Measurements from ENCODE around the gene C2CD2. TPM values are rescaled to one million over a fixed set of nuclear protein-coding genes. Genes with fewer than 3 reads are reported as not detected.

C2CD2 gene
- total RNA-seq, 1 experiment from 2014 or later, result 12.6 TPM

- H3K36me3 ChIP-seq (ENCODE audit: control insufficient read depth, insufficient read depth, low read length), result no peaks in the 10 kb centered on the region
- Mint-ChIP-seq H3K4me3 (ENCODE audit: unreplicated experiment) (no peak overlapping the region), H3K27ac (ENCODE audit: unreplicated experiment) (no peak overlapping the region), H3K9me3 (ENCODE audit: unreplicated experiment) (peaks cover 10% of the 10 kb centered on the region), H3K4me1 (ENCODE audit: low read depth, unreplicated experiment) (no peaks in the 10 kb centered on the region), H3K36me3 (ENCODE audit: insufficient read depth, unreplicated experiment) (no peaks in the 10 kb centered on the region), H3K27me3 (ENCODE audit: insufficient read depth, unreplicated experiment) (no peaks in the 10 kb centered on the region)
- no peak for TF ChIP-seq CTCF (IDR thresholded peaks at IDR 0.05; ENCODE audit: insufficient read depth in 1 of 2, low read depth in 1 of 2, low read length in 1 of 2, severe bottlenecking in 1 of 2, unreplicated experiment in 1 of 2)
- H3K4me1 ChIP-seq, result no peaks in the 10 kb centered on the region
- POLR2A ChIA-PET, result no interaction called here
- H3K4me3 ChIP-seq (ENCODE audit: low read depth, low read length), result no peak overlapping the region
- no peak for DNase-seq
- CTCF ChIA-PET, result interaction anchor here (1.4 kb wide), 1 partner anchor 133 kb away, joined by 4 read pairs; no protein-coding TSS in a partner anchor
- no TSS peak for BruUV-seq (replicated peaks)
- no peaks in the 10 kb centered on the region for H3K27me3 ChIP-seq (replicated peaks; ENCODE audit: control insufficient read depth, insufficient read depth, low read length)
- no peaks in the 10 kb centered on the region; the same call in 1 of the 2 replicates for H3K9me3 ChIP-seq
- intact Hi-C loops (cut with micrococcal nuclease; ENCODE audit: unreplicated experiment), result no loop called here
Observed at GRCh38 chr21:41974752-41975053, 20.9 kb upstream of the C2CD2 start.

DNA sequence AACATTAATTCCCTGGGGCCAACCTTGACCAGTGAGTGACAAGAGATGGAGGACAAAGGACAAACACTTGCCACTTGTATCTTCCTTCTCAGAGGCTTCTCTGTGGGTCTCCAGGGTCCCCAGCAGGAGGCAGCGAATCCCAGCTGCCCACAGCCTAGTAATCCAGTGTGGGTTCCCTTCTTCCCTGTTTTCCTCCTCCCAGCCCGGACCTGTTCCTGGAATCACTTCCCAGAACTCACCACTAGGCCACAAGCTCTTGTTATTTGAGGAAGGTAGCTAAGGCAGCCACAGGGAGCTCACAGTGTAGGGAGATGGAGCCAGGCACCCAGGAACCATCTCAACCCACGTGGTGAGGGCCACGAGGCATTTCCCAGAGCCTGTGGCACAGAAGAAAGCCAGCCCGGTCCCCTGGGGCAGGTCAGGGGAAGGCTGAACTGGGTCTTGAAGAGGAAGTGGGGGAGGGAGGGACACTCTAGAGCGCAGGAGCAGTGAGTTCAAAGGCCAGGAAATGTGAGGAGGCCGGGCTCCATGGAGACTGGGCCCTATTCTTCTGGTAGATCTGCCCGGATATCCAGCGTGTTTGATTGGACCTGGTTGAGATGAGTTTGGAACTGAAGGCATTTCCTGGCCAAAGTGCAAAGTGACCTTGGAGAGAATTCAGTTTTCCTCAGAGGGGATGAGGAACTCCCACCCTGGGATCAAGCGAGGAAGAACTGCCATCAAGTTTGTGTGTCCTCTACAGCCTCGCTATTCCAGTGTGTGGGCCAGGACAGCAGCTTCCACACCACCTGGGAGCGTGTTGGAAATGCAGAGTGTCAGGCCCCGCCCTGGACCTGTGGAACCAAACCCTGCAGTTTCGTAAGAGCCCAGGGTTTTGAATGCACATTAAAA is 20.3 kb upstream of the C2CD2 start:
- ChIA-PET POLR2A (no interaction called here), CTCF (interaction anchor here (0.6 to 1.4 kb wide), 3 partner anchors 26 to 133 kb away, joined by 3 to 4 read pairs (median 4); no protein-coding TSS in a partner anchor)
- no peaks in the 10 kb centered on the region for H3K36me3 Mint-ChIP-seq (ENCODE audit: insufficient read depth, unreplicated experiment)

GRCh38 chr21:41973427-41973831 is 19.6 kb upstream of the C2CD2 start:
- Mint-ChIP-seq H3K4me3 (ENCODE audit: unreplicated experiment) (no peak overlapping the region), H3K36me3 (ENCODE audit: insufficient read depth, unreplicated experiment) (no peaks in the 10 kb centered on the region), H3K4me1 (ENCODE audit: low read depth, unreplicated experiment) (no peaks in the 10 kb centered on the region), H3K27me3 (ENCODE audit: insufficient read depth, unreplicated experiment) (no peaks in the 10 kb centered on the region), H3K27ac (ENCODE audit: unreplicated experiment) (no peak overlapping the region), H3K9me3 (ENCODE audit: unreplicated experiment) (no peaks in the 10 kb centered on the region)
- Histone ChIP-seq H3K9me3 (no peaks in the 10 kb centered on the region), H3K36me3 (ENCODE audit: control insufficient read depth, insufficient read depth, low read length) (no peaks in the 10 kb centered on the region), H3K27me3 (replicated peaks; ENCODE audit: control insufficient read depth, insufficient read depth, low read length) (no peaks in the 10 kb centered on the region), H3K4me1 (no peaks in the 10 kb centered on the region), H3K4me3 (ENCODE audit: low read depth, low read length) (no peak overlapping the region)
- BruUV-seq (replicated peaks), result no TSS peak
- ChIA-PET POLR2A (no interaction called here), CTCF (interaction anchor here (0.7 to 1.4 kb wide), 2 partner anchors 47 to 134 kb away, joined by 3 to 4 read pairs; no protein-coding TSS in a partner anchor)
- intact Hi-C loops (cut with micrococcal nuclease; ENCODE audit: unreplicated experiment), result no loop called here
- TF ChIP-seq CTCF (IDR thresholded peaks at IDR 0.05; ENCODE audit: insufficient read depth in 1 of 2, low read depth in 1 of 2, low read length in 1 of 2, severe bottlenecking in 1 of 2, unreplicated experiment in 1 of 2), result no peak
- DNase-seq, result no peak

More for the DNA sequence above, 20.3 kb upstream of the C2CD2 start:
- Mint-ChIP-seq H3K9me3 (ENCODE audit: unreplicated experiment) (peaks cover 4% of the 10 kb centered on the region), H3K27ac (ENCODE audit: unreplicated experiment) (no peak overlapping the region), H3K4me1 (ENCODE audit: low read depth, unreplicated experiment) (no peaks in the 10 kb centered on the region), H3K4me3 (ENCODE audit: unreplicated experiment) (no peak overlapping the region), H3K27me3 (ENCODE audit: insufficient read depth, unreplicated experiment) (no peaks in the 10 kb centered on the region)
- intact Hi-C loops (cut with micrococcal nuclease; ENCODE audit: unreplicated experiment), result no loop called here
- no peaks in the 10 kb centered on the region for H3K27me3 ChIP-seq (replicated peaks; ENCODE audit: control insufficient read depth, insufficient read depth, low read length)
- BruUV-seq (replicated peaks), result no TSS peak
- no peaks in the 10 kb centered on the region for H3K4me1 ChIP-seq
- no peak for TF ChIP-seq CTCF (IDR thresholded peaks at IDR 0.05; ENCODE audit: insufficient read depth in 1 of 2, low read depth in 1 of 2, low read length in 1 of 2, severe bottlenecking in 1 of 2, unreplicated experiment in 1 of 2)
- H3K9me3 ChIP-seq, result no peaks in the 10 kb centered on the region; the same call in 1 of the 2 replicates
- no peaks in the 10 kb centered on the region for H3K36me3 ChIP-seq (ENCODE audit: control insufficient read depth, insufficient read depth, low read length)
- H3K4me3 ChIP-seq (ENCODE audit: low read depth, low read length), result no peak overlapping the region
- DNase-seq, result no peak

Data from Caco-2 (cell line).